Measurements from ENCODE around the gene CPT1C.

GRCh38 chr19:49744946-49745381, 54.0 kb downstream of the CPT1C start:
- TF ChIP-seq POLR2A (IDR thresholded peaks at IDR 0.05): no peak
- TF ChIP-seq CTCF (IDR thresholded peaks at IDR 0.05): no peak
- TF ChIP-seq POLR2AphosphoS5 (IDR thresholded peaks at IDR 0.05): no peak

Measured in upper lobe of left lung (tissue), 4 donors.